Measurements from ENCODE around the gene MEAK7.

Gene MEAK7

DNA sequence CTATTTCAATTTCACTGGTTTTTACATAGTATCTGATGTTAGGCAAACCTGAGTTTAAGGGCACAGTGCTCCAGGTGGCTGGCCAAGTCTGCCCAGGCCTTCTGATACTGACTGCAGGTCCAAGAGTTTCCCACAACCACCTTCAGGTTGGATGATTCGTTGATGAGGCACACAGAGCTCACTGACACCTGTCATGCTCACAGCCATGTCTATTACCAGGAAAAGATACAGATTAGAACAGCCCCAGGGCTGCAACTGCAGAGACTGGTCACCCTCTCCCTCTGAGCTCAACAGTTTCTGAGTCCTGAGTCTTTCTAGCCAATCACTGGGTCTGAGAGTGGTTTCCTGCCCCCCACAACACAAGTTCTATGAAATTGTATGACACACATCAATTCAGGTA, 37.2 kb downstream of the MEAK7 start:
- no peak for TF ChIP-seq CTCF (IDR thresholded peaks at IDR 0.05; ENCODE audit: extremely low read depth, missing control alignments)
- DNase-seq (ENCODE audit: low spot score), result no peak

DNA sequence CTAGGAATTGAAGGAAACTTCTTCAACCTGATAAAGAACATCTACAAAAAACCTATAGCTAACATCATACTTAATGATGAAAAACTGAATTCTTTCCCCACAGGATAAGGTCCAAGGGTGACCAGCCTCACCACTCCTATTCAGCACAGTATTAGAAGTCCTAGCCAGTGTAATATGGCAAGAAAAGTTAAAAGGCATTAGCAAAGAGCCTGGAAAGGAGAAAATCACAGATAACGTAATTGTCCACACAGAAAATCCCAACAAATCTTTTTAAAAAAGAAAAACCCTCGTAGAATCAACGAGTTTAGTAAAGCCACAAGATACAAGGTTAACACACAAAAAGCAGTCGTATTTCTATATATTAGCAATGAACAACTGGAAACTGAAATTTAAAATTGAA, 37.8 kb downstream of the MEAK7 start:
- no peak for DNase-seq (ENCODE audit: low spot score)
- no peak for TF ChIP-seq CTCF (IDR thresholded peaks at IDR 0.05; ENCODE audit: extremely low read depth, missing control alignments)

- DNase-seq (ENCODE audit: low spot score), result no peak
- no peak for TF ChIP-seq CTCF (IDR thresholded peaks at IDR 0.05; ENCODE audit: extremely low read depth, missing control alignments)
These were observed 39.3 kb downstream of the MEAK7 start for GRCh38 chr16:84465154-84465553.

GRCh38 chr16:84464116-84464515, 40.3 kb downstream of the MEAK7 start:
- no peak for TF ChIP-seq CTCF (IDR thresholded peaks at IDR 0.05; ENCODE audit: extremely low read depth, missing control alignments)
- no peak for DNase-seq (ENCODE audit: low spot score)

DNA sequence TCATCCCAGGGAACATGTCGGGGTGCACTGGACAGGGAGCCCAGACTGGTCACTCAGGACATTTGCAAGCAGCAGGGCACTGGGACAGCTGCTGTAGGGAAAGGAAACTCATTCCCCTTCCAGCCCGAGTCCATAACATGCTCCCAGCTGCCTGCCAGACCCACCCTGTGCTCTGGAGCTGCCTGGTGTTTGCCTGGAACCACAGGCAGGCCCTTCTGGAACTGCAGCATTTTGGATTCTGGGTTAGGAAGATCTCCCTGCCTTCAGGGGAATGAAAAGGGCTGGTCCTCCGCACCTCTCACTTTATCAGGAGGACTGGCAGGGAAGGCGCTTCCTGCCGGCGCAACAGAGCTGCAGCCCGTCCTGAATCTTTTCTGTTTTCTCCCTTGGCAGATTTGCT, 41.2 kb downstream of the MEAK7 start:
- DNase-seq (ENCODE audit: low spot score), result no peak
- TF ChIP-seq CTCF (IDR thresholded peaks at IDR 0.05; ENCODE audit: extremely low read depth, missing control alignments), result no peak

DNA sequence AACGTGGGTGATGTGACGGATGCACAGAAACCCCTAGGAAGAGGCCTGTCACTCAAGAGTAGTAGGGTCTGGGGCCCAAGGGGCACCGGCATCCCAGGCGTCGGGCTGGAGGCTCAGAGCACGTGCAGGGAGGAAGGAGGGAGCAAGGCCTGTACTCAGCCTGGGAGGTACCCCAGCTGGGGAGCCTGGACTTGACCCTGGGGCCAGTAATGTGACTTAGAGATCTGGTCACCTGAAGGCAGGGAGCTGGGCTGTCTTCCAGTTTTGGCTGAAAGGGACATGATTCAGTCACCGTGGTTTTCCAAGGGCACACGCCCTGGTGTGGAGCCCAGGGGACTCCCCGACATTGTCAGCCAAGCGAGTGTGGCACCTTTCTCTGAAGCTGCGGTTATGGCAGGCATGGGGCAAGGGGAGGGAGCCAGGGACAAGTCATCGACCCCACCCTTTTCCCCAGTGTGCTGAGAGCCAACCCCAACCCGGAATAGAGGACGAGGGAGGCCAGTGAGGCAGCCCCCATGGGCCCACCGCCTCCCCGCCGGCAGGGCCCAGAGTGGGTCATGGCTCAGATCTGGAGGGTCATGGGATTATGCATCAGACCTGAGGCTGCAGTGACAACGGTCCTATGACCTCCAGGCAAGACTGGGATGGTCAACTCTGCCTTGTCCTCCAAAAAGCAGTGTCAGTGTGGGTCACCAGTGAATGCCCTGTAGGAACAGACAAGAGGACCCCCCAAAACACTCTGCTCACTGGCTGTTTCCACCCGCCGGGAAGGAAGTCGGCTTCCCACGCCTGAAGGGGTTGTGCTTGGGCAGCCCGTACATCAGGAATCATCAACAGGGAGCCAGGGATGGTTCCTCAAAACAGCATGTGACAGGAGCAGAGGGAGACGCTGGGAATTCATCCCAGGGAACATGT, 41.9 kb downstream of the MEAK7 start:
- DNase-seq (ENCODE audit: low spot score), result no peak
- no peak for TF ChIP-seq CTCF (IDR thresholded peaks at IDR 0.05; ENCODE audit: extremely low read depth, missing control alignments)

- no peak for TF ChIP-seq CTCF (IDR thresholded peaks at IDR 0.05; ENCODE audit: extremely low read depth, missing control alignments)
These were observed 42.8 kb downstream of the MEAK7 start for GRCh38 chr16:84461413-84462295.

More at GRCh38 chr16:84461413-84462295, 42.8 kb downstream of the MEAK7 start:
- DNase-seq (ENCODE audit: low spot score), result no peak

Data from GM20000 (cell line).